Thyroid gland (tissue), 4 donors: ENCODE measurements around the gene LCE6A.

Experiments used
- CTCF ChIP-seq, 6 experiments: fragments of 200-600 bp in 3 of 6; fragments of 450-650 bp in 3 of 6; sonication (generic) in 3 of 6; IDR thresholded peaks; one replicate each; pipeline ENCODE4 v1.5.1; 2016 to 2019; ENCODE audit warnings: antibody characterized with exemption in 6 of 6, mild to moderate bottlenecking in 2 of 6, inconsistent platforms in 1 of 6, moderate library complexity in 1 of 6
- POLR2A ChIP-seq, 2 donors: fragments of 450-650 bp; IDR thresholded peaks; one replicate each; pipeline ENCODE4 v1.6.1; 2017; ENCODE audit warnings: antibody characterized with exemption in 2 of 2, mild to moderate bottlenecking in 2 of 2, moderate library complexity in 1 of 2

- no peak for TF ChIP-seq CTCF (IDR thresholded peaks at IDR 0.05)
- no peak for TF ChIP-seq POLR2A (IDR thresholded peaks at IDR 0.05)
These were observed 21.8 kb downstream of the LCE6A start for GRCh38 chr1:152864443-152864842.
